Neural progenitor cell (in vitro differentiated cells): Measurements from ENCODE around the gene UGT1A4. TPM values are rescaled to one million over a fixed set of nuclear protein-coding genes. Genes with fewer than 3 reads are reported as not detected.

Source experiments
- DNase-seq: peaks from one replicate; pipeline ENCODE4 v3.0.0-alpha.2; 2016; ENCODE audit warnings: low spot score
- H2AFZ ChIP-seq: fragments of 200-600 bp; sonication (generic); replicated peaks from 2 replicates; pipeline ENCODE4 v1.6.1; 2016; ENCODE audit warnings: antibody characterized with exemption
- H3F3A ChIP-seq: fragments of 200-600 bp; sonication (generic); 2 replicates; pipeline ENCODE4 v1.6.1; 2016; ENCODE audit warnings: antibody characterized with exemption, low read depth
- H3K27ac ChIP-seq: fragments of 200-600 bp; sonication (generic); 2 replicates; pipeline ENCODE4 v1.5.1; 2016; ENCODE audit warnings: mild to moderate bottlenecking
- H3K27me3 ChIP-seq: fragments of 200-600 bp; sonication (generic); 2 replicates; pipeline ENCODE4 v1.6.1; 2016; ENCODE audit warnings: mild to moderate bottlenecking, moderate library complexity
- H3K36me3 ChIP-seq: fragments of 200-600 bp; sonication (generic); 2 replicates; pipeline ENCODE4 v1.5.1; 2016
- H3K4me1 ChIP-seq: fragments of 200-600 bp; sonication (generic); 2 replicates; pipeline ENCODE4 v1.6.1; 2016; ENCODE audit warnings: mixed run types
- H3K4me2 ChIP-seq: fragments of 200-600 bp; sonication (generic); 2 replicates; pipeline ENCODE4 v1.6.1; 2016
- H3K4me3 ChIP-seq: fragments of 200-600 bp; sonication (generic); 2 replicates; pipeline ENCODE4 v1.5.1; 2016
- H3K79me2 ChIP-seq: fragments of 200-600 bp; sonication (generic); 2 replicates; pipeline ENCODE4 v1.6.1; 2016; ENCODE audit warnings: low read depth
- H3K9ac ChIP-seq: fragments of 200-600 bp; sonication (generic); 2 replicates; pipeline ENCODE4 v1.6.1; 2016
- H3K9me3 ChIP-seq: fragments of 200-600 bp; sonication (generic); 2 replicates; pipeline ENCODE4 v1.5.1; 2016; ENCODE audit warnings: low read depth
- H4K20me1 ChIP-seq: fragments of 200-600 bp; sonication (generic); 2 replicates; pipeline ENCODE4 v1.6.1; 2016; ENCODE audit warnings: low read depth
- H3K27ac Mint-ChIP-seq: 3 replicates; pipeline ENCODE4 v1.8.0; 2021; ENCODE audit warnings: mixed read lengths
- H3K27me3 Mint-ChIP-seq: 2 replicates; pipeline ENCODE4 v1.8.0; 2022; ENCODE audit warnings: low read depth, mild to moderate bottlenecking, inconsistent platforms, moderate library complexity, mixed read lengths; ENCODE audit not compliant: insufficient read depth
- H3K36me3 Mint-ChIP-seq: 3 replicates; pipeline ENCODE4 v1.8.0; 2021; ENCODE audit warnings: mixed read lengths
- H3K4me1 Mint-ChIP-seq: 3 replicates; pipeline ENCODE4 v1.8.0; 2021; ENCODE audit warnings: mixed read lengths
- H3K4me3 Mint-ChIP-seq: 3 replicates; pipeline ENCODE4 v1.8.0; 2021; ENCODE audit warnings: mild to moderate bottlenecking, moderate library complexity, mixed read lengths
- H3K9me3 Mint-ChIP-seq: 3 replicates; pipeline ENCODE4 v1.8.0; 2020; ENCODE audit warnings: mixed read lengths
- EZH2 ChIP-seq: fragments of 200-600 bp; sonication (generic); IDR thresholded peaks from 2 replicates; pipeline ENCODE4 v1.6.1; 2017; ENCODE audit warnings: antibody characterized with exemption, mild to moderate bottlenecking, moderate library complexity
- EZH2phosphoT487 ChIP-seq: fragments of 200-600 bp; sonication (generic); IDR thresholded peaks from 2 replicates; pipeline ENCODE4 v1.6.1; 2017; ENCODE audit warnings: antibody characterized with exemption
- total RNA-seq: library from RNA; depleted of rRNA; stranded (reverse); fragments of >200 nt; gene quantifications from 2 replicates; pipeline ENCODE4 v1.2.3, GENCODE V29; 2015; ENCODE audit warnings: low replicate concordance
- TF ChIP-seq, protein P1 (sequence below): fragments of 200-600 bp; sonication (generic); IDR thresholded peaks from 2 replicates; pipeline ENCODE4 v1.5.1; 2017; ENCODE audit warnings: antibody characterized with exemption, mild to moderate bottlenecking

Gene UGT1A4
- total RNA-seq, 1 donor from 2014 or later: not detected

DNA sequence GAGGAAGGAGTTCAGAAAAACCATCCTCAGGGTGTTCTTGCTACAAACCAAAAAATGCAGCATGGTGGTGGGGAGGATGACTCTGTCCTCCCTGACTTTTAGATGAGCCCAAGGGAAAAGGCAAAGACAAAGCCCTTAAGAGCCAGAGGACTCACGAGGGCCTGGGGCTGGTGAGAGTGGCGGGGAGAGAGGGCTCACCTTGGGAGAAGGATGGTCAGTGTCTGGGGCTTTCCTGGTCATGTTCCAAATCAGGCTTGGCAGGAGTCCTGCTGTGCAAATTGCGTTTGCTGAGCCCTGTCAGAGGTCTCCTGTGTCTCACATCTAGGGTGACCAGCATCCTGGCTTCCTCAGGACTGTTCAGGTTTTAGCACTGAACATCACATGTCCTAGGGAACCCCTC lies 46.2 kb downstream of the UGT1A4 start:
- TF ChIP-seq, protein P1, sequence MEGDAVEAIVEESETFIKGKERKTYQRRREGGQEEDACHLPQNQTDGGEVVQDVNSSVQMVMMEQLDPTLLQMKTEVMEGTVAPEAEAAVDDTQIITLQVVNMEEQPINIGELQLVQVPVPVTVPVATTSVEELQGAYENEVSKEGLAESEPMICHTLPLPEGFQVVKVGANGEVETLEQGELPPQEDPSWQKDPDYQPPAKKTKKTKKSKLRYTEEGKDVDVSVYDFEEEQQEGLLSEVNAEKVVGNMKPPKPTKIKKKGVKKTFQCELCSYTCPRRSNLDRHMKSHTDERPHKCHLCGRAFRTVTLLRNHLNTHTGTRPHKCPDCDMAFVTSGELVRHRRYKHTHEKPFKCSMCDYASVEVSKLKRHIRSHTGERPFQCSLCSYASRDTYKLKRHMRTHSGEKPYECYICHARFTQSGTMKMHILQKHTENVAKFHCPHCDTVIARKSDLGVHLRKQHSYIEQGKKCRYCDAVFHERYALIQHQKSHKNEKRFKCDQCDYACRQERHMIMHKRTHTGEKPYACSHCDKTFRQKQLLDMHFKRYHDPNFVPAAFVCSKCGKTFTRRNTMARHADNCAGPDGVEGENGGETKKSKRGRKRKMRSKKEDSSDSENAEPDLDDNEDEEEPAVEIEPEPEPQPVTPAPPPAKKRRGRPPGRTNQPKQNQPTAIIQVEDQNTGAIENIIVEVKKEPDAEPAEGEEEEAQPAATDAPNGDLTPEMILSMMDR: no peak
- TF ChIP-seq EZH2 (no peak), EZH2phosphoT487 (no peak)

DNA sequence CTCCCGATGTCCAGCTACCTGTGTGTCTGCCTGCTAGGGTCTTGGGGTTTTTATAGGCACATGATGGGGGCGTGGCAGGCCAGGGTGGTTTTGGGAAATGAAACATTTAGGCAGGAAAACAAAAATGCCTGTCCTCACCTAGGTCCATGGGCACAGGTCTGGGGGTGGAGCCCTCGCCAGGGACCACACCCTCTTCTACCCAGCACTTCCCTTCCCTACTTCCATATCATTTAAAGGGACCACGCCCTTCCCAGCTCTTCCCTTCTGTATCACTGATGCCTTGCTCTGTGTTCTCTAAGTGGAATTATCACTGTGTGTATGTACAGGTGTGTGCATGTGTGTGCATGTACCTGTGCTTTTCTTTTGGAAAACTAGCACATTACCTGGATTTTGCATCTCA lies 47.9 kb downstream of the UGT1A4 start:
- TF ChIP-seq, protein P1: no peak
- TF ChIP-seq EZH2 (no peak), EZH2phosphoT487 (no peak)
- H2AFZ ChIP-seq: no peak overlapping the region
- Mint-ChIP-seq H3K27ac (no peak overlapping the region), H3K27me3 (peaks cover 3% of the 10 kb centered on the region), H3K36me3 (peaks cover 5% of the 10 kb centered on the region), H3K4me1 (peaks cover 14% of the 10 kb centered on the region), H3K4me3 (no peak overlapping the region), H3K9me3 (peaks cover 30% of the 10 kb centered on the region)
- no peak overlapping the region for H3K27ac ChIP-seq
- H3K79me2 ChIP-seq: no peaks in the 10 kb centered on the region
- no peak overlapping the region for H3K4me3 ChIP-seq
- H3K4me1 ChIP-seq: no peaks in the 10 kb centered on the region
- no peaks in the 10 kb centered on the region for H3K36me3 ChIP-seq
- no peak for DNase-seq
- H3F3A ChIP-seq: no peaks in the 10 kb centered on the region
- H3K9me3 ChIP-seq: no peaks in the 10 kb centered on the region
- no peak overlapping the region for H3K4me2 ChIP-seq
- H4K20me1 ChIP-seq: no peaks in the 10 kb centered on the region
- no peak overlapping the region for H3K9ac ChIP-seq
- no peaks in the 10 kb centered on the region for H3K27me3 ChIP-seq

More for the DNA sequence above, 46.2 kb downstream of the UGT1A4 start:
- peaks cover 2% of the 10 kb centered on the region for H3K27me3 Mint-ChIP-seq
- peaks cover 23% of the 10 kb centered on the region for H3K9me3 Mint-ChIP-seq
- Histone ChIP-seq H3F3A (no peaks in the 10 kb centered on the region), H3K79me2 (no peaks in the 10 kb centered on the region), H3K9ac (no peak overlapping the region), H3K27ac (no peak overlapping the region), H3K4me1 (no peaks in the 10 kb centered on the region), H3K36me3 (no peaks in the 10 kb centered on the region), H4K20me1 (no peaks in the 10 kb centered on the region), H2AFZ (no peak overlapping the region), H3K4me2 (no peak overlapping the region), H3K4me3 (no peak overlapping the region), H3K9me3 (no peaks in the 10 kb centered on the region), H3K27me3 (no peaks in the 10 kb centered on the region)
- peaks cover 3% of the 10 kb centered on the region for H3K36me3 Mint-ChIP-seq
- no peak overlapping the region for H3K4me3 Mint-ChIP-seq
- peaks cover 16% of the 10 kb centered on the region for H3K4me1 Mint-ChIP-seq
- DNase-seq: no peak
- no peak overlapping the region for H3K27ac Mint-ChIP-seq

DNA sequence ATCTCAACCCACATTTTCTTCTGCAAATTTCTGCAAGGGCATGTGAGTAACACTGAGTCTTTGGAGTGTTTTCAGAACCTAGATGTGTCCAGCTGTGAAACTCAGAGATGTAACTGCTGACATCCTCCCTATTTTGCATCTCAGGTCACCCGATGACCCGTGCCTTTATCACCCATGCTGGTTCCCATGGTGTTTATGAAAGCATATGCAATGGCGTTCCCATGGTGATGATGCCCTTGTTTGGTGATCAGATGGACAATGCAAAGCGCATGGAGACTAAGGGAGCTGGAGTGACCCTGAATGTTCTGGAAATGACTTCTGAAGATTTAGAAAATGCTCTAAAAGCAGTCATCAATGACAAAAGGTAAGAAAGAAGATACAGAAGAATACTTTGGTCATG lies 49.5 kb downstream of the UGT1A4 start:
- H3K79me2 ChIP-seq: no peaks in the 10 kb centered on the region
- no peaks in the 10 kb centered on the region for H3K27me3 ChIP-seq
- peak overlapping the region; percentile 28 for H2AFZ ChIP-seq
- H3F3A ChIP-seq: no peaks in the 10 kb centered on the region
- Mint-ChIP-seq H3K36me3 (peaks cover 5% of the 10 kb centered on the region), H3K27ac (peak overlapping the region; percentile 98), H3K27me3 (peaks cover 3% of the 10 kb centered on the region), H3K4me1 (peaks cover 14% of the 10 kb centered on the region), H3K4me3 (no peak overlapping the region), H3K9me3 (peaks cover 31% of the 10 kb centered on the region)
- no peaks in the 10 kb centered on the region for H3K4me1 ChIP-seq
- H3K9ac ChIP-seq: no peak overlapping the region
- no peak overlapping the region for H3K4me2 ChIP-seq
- no peak for TF ChIP-seq EZH2phosphoT487
- TF ChIP-seq, protein P1: no peak
- TF ChIP-seq EZH2: no peak
- DNase-seq: no peak
- H3K4me3 ChIP-seq: no peak overlapping the region
- H4K20me1 ChIP-seq: no peaks in the 10 kb centered on the region
- H3K36me3 ChIP-seq: no peaks in the 10 kb centered on the region
- H3K27ac ChIP-seq: no peak overlapping the region
- H3K9me3 ChIP-seq: no peaks in the 10 kb centered on the region
